ENCODE data around the gene PROZ. TPM values are rescaled to one million over a fixed set of nuclear protein-coding genes. Genes with fewer than 3 reads are reported as not detected.

The PROZ gene
- total RNA-seq, 1 experiment from 2014 or later: not detected

GRCh38 chr13:113121183-113121927 is 37.1 kb upstream of the PROZ start:
- intact Hi-C loops (cut with micrococcal nuclease): no loop called here
- ChIA-PET CTCF (no interaction called here), POLR2A (ENCODE audit: unreplicated experiment) (no interaction called here)
- Histone ChIP-seq H3K27ac (ENCODE audit: low read length) (no peak overlapping the region), H3K9ac (ENCODE audit: low read length) (no peak overlapping the region), H3K9me3 (ENCODE audit: low read length) (no peaks in the 10 kb centered on the region), H3K9me2 (replicated peaks; ENCODE audit: low read length) (no peaks in the 10 kb centered on the region), H3F3A (ENCODE audit: low read length, unreplicated experiment) (no peaks in the 10 kb centered on the region), H3K4me3 (ENCODE audit: low read length) (no peak overlapping the region), H2AFZ (ENCODE audit: low read length) (no peak overlapping the region), H3K4me1 (ENCODE audit: insufficient read depth, low read length) (no peaks in the 10 kb centered on the region), H3K27me3 (ENCODE audit: low read length) (no peaks in the 10 kb centered on the region), H3K4me2 (ENCODE audit: low read length) (no peak overlapping the region), H3K79me2 (ENCODE audit: low read length) (no peaks in the 10 kb centered on the region), H3K36me3 (ENCODE audit: low read depth, low read length) (no peaks in the 10 kb centered on the region), H4K20me1 (ENCODE audit: low read length) (no peaks in the 10 kb centered on the region)
- DNase-seq: no peak
- BruUV-seq (replicated peaks): no TSS peak
- no peak for TF ChIP-seq EZH2phosphoT487 (IDR thresholded peaks at IDR 0.05; ENCODE audit: borderline replicate concordance, low read length)
- TF ChIP-seq, protein P1, sequence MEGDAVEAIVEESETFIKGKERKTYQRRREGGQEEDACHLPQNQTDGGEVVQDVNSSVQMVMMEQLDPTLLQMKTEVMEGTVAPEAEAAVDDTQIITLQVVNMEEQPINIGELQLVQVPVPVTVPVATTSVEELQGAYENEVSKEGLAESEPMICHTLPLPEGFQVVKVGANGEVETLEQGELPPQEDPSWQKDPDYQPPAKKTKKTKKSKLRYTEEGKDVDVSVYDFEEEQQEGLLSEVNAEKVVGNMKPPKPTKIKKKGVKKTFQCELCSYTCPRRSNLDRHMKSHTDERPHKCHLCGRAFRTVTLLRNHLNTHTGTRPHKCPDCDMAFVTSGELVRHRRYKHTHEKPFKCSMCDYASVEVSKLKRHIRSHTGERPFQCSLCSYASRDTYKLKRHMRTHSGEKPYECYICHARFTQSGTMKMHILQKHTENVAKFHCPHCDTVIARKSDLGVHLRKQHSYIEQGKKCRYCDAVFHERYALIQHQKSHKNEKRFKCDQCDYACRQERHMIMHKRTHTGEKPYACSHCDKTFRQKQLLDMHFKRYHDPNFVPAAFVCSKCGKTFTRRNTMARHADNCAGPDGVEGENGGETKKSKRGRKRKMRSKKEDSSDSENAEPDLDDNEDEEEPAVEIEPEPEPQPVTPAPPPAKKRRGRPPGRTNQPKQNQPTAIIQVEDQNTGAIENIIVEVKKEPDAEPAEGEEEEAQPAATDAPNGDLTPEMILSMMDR (conservative IDR thresholded peaks at IDR 0.05; ENCODE audit: low read depth, low read length): no peak
- TF ChIP-seq EZH2 (IDR thresholded peaks at IDR 0.05; ENCODE audit: low read length, unreplicated experiment): no peak
- ATAC-seq: no peak

- Histone ChIP-seq H3K27ac (ENCODE audit: low read length) (no peak overlapping the region), H3K9ac (ENCODE audit: low read length) (no peak overlapping the region), H2AFZ (ENCODE audit: low read length) (no peak overlapping the region), H3K9me3 (ENCODE audit: low read length) (no peaks in the 10 kb centered on the region), H3K4me2 (ENCODE audit: low read length) (no peak overlapping the region), H3K9me2 (replicated peaks; ENCODE audit: low read length) (no peaks in the 10 kb centered on the region), H3K79me2 (ENCODE audit: low read length) (no peaks in the 10 kb centered on the region), H3K4me1 (ENCODE audit: insufficient read depth, low read length) (no peaks in the 10 kb centered on the region), H3K4me3 (ENCODE audit: low read length) (no peak overlapping the region), H3F3A (ENCODE audit: low read length, unreplicated experiment) (no peaks in the 10 kb centered on the region), H3K27me3 (ENCODE audit: low read length) (no peaks in the 10 kb centered on the region), H3K36me3 (ENCODE audit: low read depth, low read length) (no peaks in the 10 kb centered on the region), H4K20me1 (ENCODE audit: low read length) (no peaks in the 10 kb centered on the region)
- ChIA-PET POLR2A (ENCODE audit: unreplicated experiment) (no interaction called here), CTCF (no interaction called here)
- BruUV-seq (replicated peaks): no TSS peak
- TF ChIP-seq, protein P1 (conservative IDR thresholded peaks at IDR 0.05; ENCODE audit: low read depth, low read length): no peak
- intact Hi-C loops (cut with micrococcal nuclease): no loop called here
- DNase-seq (no peak), ATAC-seq (no peak)
These were observed 36.4 kb upstream of the PROZ start for GRCh38 chr13:113121928-113122471.

DNA sequence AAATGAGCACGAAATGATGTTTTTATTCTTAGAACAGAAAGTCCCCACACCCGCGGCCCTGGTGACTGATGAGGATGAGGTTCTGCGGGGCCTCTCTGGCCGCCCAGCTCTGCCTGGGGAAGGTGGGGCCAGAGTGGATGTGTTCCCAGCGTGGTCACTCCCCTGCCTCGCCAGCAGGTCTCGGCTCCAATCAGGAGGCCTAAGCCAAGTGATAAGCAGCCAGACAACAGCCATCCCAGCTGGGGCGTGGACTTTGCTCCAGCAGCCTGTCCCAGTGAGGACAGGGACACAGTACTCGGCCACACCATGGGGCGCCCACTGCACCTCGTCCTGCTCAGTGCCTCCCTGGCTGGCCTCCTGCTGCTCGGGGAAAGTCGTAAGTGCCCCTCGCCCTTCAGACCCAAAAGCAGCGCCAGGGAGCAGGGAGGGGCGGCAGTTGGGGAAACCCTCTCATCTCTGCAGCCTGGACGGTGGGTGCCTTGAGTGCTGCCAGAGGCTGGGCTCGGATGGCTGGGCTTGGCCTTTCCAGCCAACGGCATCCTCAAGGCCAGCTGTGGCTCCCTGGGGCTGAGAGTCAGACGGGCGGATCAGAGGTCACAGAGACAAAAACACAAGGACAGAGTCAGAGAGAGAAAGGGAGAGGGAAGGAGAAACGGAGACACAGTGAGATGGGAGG is 35.8 kb upstream of the PROZ start, which contains the start of gene F10:
F10 (plus strand) TSS at position 250 of the 676 bp plus-strand sequence; CDS start at position 307, 57 bp downstream.
- H3K9ac ChIP-seq (ENCODE audit: low read length): no peak within 1 kb of the TSS
- H3K79me2 ChIP-seq (ENCODE audit: low read length): no peaks in the 10 kb centered on the region
- ChIA-PET CTCF (no interaction called here), POLR2A (ENCODE audit: unreplicated experiment) (no interaction called here)
- no peaks in the 10 kb centered on the region for H3K27me3 ChIP-seq (ENCODE audit: low read length)
- no peaks in the 10 kb centered on the region for H3K9me3 ChIP-seq (ENCODE audit: low read length)
- no peaks in the 10 kb centered on the region for H4K20me1 ChIP-seq (ENCODE audit: low read length)
- H3K27ac ChIP-seq (ENCODE audit: low read length): no peak within 1 kb of the TSS
- intact Hi-C loops (cut with micrococcal nuclease): no loop called here
- no peak within 1 kb of the TSS for H2AFZ ChIP-seq (ENCODE audit: low read length)
- DNase-seq (no peak), ATAC-seq (no peak)
- no peaks in the 10 kb centered on the region for H3F3A ChIP-seq (ENCODE audit: low read length, unreplicated experiment)
- no peaks in the 10 kb centered on the region for H3K36me3 ChIP-seq (ENCODE audit: low read depth, low read length)
- H3K4me1 ChIP-seq (ENCODE audit: insufficient read depth, low read length): no peaks in the 10 kb centered on the region
- BruUV-seq (replicated peaks): no TSS peak
- TF ChIP-seq, protein P1 (conservative IDR thresholded peaks at IDR 0.05; ENCODE audit: low read depth, low read length): no peak
- TF ChIP-seq EZH2phosphoT487 (IDR thresholded peaks at IDR 0.05; ENCODE audit: borderline replicate concordance, low read length): no peak
- TF ChIP-seq EZH2 (IDR thresholded peaks at IDR 0.05; ENCODE audit: low read length, unreplicated experiment): no peak
- H3K9me2 ChIP-seq (replicated peaks; ENCODE audit: low read length): no peaks in the 10 kb centered on the region
- no peak within 1 kb of the TSS for H3K4me3 ChIP-seq (ENCODE audit: low read length)
- H3K4me2 ChIP-seq (ENCODE audit: low read length): no peak within 1 kb of the TSS

Measured in PC-3 (cell line).